Cerebellar nuclear complex (tissue), 1 donor: ENCODE measurements around the gene HOXA9.

Source experiments
- DNase-seq, 2 experiments: peaks; one replicate each; lab custom pipeline; 2025; lab: John Stamatoyannopoulos, UW

Gene HOXA9

GRCh38 chr7:27165089-27165995 lies at the start of gene HOXA9:
Gene HOXA9 (minus strand): TSS chr7:27165537. CDS start chr7:27165457, 80 bp downstream.
- no peak for DNase-seq

- no peak for DNase-seq
Observed at GRCh38 chr7:27214239-27214950, 49.1 kb upstream of the HOXA9 start.

DNA sequence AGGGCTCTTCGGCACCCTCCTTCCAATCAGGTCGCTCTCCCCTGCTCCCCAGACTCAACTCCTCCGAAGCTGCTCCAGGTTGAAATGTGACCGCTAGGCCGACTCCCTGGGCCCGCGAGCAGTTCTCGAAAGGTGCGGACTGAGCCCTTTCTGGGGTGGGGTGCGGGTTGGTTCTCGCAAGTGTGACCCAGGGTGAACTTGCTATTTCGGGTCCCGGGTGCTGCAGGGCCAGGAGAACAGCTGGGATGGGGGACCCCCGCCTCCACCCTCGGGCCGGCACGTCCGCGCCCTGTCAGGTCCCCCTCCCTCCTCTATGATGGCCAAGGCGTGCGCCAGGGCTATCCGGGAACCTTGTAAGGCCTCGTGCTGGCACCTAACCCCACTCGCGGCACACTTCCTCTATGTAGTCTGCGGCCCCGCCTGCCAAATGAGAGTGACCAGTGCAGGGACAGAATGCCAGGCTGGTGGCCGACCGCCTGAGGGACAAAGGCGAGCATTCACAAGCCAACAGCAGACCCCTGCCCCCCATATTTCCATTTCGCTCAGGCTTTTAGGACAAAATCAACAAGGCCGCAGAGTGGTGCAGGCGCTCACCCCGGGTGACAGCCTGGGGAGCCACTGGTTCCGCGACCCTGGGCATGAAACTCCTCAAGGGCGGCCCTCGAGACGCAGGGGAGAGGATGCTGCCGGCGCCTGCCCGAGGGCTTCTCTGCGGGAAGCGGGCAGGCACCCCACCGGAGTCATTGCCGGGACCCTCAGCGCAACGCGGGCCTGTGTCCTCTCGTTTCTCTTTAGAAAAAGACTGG lies 48.3 kb upstream of the HOXA9 start:
- no peak for DNase-seq

DNA sequence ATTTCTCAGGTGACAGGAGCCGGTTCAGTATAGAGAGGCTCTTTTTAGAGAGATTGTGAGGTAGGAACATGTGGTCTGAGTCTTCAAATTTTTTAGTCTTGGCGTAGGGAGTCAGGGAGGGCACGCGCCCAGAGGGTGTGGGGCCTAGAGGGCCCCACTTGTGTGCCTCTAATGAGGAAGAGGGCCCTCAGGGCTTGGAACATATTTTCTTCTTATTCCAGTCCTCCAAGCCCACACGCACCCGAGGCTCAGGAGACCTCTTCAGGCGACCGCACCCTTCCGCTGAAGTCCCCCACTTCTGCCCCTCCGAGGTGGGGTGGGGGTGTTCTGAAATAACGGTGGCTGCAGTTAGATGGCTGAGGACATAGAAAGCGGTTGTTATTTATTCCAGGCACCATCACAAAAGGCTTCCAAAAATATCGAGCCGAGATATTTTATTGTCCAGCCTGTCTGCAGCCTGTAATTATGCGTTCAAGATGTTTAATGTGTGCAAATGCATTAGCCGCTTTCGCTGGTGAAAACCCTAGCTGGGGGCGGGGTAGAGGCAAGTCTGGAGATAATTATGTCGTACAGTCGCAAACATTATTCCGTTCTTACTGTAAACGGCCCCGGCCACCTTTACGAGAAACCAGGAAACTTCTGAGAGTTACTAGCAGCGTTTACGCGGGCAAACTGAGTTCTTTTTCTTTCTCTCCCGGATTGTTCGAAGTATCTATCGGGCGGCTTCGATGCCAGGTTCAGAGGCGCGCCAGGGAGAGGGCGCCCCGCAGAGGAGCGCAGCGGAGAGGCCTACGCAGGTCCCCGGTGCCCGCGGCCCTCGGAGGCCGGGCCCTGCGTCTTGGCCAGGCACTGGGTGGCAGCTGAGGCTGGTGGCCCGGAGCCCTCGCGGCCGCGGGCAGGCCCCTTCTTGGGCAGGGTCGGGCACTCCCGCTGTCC lies 47.4 kb upstream of the HOXA9 start:
- no peak for DNase-seq

- DNase-seq: no peak
Observed at GRCh38 chr7:27211764-27212204, 46.4 kb upstream of the HOXA9 start.

GRCh38 chr7:27211084-27211446 lies 45.7 kb upstream of the HOXA9 start:
- no peak for DNase-seq

GRCh38 chr7:27210441-27211083 lies 45.2 kb upstream of the HOXA9 start:
- DNase-seq: no peak

- DNase-seq: no peak
Observed at GRCh38 chr7:27209933-27210440, 44.6 kb upstream of the HOXA9 start.

DNA sequence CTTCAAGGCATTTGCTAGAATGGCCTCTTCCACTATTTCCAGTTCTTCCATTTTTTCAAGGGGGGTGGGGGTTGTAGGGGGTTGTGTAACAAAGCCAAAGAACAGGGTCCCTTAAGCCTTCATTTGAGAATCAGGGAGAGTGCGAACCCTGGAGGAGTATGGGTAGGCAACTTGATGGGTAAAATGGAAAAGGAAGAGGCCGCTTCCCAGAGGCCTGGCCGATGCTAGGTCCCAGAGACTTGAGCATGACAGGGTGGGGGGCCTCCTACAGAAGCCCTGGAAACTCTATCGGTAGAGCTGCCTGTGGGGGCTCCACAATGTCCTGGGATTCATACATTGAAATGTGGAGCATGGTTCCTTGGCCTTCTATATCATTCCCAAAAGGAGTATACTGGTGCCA lies 43.7 kb upstream of the HOXA9 start:
- DNase-seq: no peak

GRCh38 chr7:27207348-27207985 lies 42.1 kb upstream of the HOXA9 start:
- DNase-seq: no peak

GRCh38 chr7:27205325-27206280 lies 40.3 kb upstream of the HOXA9 start:
- no peak for DNase-seq

DNA sequence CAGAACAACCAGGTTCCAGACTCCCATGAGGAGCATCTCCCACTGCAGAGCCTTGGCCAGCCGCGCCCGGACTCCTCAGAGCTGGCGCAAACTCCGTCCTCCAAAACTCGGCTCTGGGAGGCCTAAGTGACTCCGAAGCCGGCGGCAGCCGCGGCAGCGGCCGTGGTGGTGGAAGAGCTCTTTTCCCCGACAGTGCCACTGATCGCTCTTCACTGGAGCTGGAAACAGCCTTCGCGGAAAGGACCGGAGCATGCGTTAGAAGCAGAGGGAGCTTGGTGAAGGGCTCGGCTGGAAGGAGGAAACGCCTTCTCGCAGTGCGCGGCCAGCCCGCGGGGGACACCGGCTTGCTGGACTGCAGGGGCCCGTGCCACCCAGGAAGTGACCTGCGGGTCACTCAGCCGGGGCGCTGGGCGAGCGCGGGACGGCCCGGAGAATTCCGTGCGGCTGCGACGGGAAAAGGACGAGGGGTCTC lies 39.5 kb upstream of the HOXA9 start:
- no peak for DNase-seq

DNA sequence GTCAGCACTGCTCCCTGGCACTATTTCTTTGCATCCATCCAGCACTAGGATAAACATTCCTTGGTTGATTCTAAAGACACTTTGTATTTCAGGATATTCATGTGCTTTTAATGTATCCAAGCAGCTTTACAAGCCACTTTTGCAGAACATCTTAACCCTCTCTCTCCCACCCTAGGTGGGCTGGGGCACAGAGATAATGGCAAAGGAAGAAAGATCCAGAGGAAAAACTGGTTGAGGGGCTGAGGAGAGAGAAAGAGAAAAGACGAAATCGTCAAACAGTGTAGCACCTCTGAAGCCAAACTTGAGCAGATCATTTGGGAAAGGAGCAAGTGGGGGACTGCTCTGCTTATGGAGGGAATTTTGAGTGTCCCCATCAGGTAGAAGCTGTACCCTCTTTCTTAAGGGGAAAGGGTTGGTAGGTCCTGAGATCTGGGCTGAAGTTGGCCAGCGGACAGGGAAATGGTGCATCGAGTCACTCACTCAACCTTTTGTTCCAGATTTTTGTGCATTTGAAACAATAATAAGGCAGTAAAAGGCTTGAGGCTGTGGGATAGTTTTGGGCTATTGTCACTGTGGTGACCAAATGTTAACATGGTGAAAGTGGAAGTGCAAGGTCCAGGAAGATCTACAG lies 38.7 kb upstream of the HOXA9 start:
- no peak for DNase-seq

DNA sequence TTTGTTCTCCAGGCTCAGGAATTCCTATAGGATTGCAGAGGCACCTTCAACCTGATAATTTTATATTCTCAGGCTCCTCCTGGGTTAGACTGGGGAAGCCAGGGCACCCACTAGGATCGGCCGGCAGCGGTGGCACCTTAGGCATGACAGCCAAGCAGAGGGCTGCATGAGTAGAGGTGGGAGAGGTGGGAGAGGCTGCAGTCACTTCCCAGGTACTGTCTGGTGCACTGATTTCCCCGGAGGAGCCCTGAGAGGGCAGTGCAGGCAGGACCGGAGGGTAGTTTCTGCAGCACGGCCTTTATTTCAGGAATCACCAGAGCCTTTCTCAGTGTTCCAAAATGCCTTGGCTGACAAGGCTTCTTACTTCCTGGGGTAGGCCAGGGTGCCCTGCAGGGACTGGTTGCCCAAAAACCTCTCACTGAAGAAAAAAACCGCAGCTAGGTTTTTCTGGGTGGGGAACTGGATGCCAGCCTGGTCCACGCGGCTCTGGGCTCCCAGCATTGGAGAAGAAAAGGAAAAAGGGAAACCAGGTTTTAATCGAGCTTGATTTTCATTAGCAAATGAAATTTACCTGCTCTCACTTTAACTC lies 38.1 kb upstream of the HOXA9 start:
- DNase-seq: no peak

GRCh38 chr7:27202862-27203134 lies 37.5 kb upstream of the HOXA9 start:
- DNase-seq: no peak

GRCh38 chr7:27202018-27202861 lies 36.9 kb upstream of the HOXA9 start:
- DNase-seq: no peak

DNA sequence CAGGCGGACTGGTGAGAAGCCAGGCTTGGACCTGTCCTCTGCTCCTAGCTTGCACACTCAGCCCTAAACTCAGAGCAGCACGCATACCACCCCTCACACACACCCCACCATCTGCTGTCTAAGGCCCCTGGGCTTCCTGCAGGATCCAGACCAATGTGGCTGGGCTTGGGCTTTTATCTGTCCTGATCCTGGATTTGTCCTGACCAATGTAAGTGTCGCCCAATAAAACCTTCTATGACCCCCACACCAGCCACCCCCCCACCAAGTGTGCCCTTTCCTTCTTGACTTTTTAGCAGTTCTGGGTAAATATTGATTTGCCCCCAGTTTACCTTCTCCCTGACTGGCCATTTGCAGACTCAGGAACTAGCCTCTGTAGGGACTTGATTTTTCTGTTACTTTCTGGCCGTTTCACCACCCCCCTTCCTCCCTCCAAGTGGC lies 36.3 kb upstream of the HOXA9 start:
- no peak for DNase-seq
